Tibial nerve (tissue), 4 donors: ENCODE results near the gene LRWD1.

Source experiments
- EP300 ChIP-seq, 2 donors: sonication (generic); formaldehyde crosslinking; IDR thresholded peaks; one replicate each; pipeline ENCODE4 v1.6.1; 2017; ENCODE audit warnings: antibody characterized with exemption in 2 of 2, mild to moderate bottlenecking in 1 of 2
- POLR2A ChIP-seq, 2 donors: fragments of 450-650 bp; IDR thresholded peaks; one replicate each; pipeline ENCODE4 v1.6.1; 2017; ENCODE audit warnings: antibody characterized with exemption in 2 of 2, mild to moderate bottlenecking in 2 of 2, moderate library complexity in 2 of 2
- TF ChIP-seq, protein P1 (sequence below), 5 experiments: fragments of 200-600 bp in 3 of 5; fragments of 450-650 bp in 2 of 5; sonication (generic) in 3 of 5; IDR thresholded peaks; one replicate each; pipeline ENCODE4 v1.5.1; 2016 to 2019; ENCODE audit warnings: antibody characterized with exemption in 5 of 5, mild to moderate bottlenecking in 3 of 5, moderate library complexity in 2 of 5

- TF ChIP-seq POLR2A (IDR thresholded peaks at IDR 0.05) (no peak), EP300 (IDR thresholded peaks at IDR 0.05) (no peak)
- TF ChIP-seq, protein P1, sequence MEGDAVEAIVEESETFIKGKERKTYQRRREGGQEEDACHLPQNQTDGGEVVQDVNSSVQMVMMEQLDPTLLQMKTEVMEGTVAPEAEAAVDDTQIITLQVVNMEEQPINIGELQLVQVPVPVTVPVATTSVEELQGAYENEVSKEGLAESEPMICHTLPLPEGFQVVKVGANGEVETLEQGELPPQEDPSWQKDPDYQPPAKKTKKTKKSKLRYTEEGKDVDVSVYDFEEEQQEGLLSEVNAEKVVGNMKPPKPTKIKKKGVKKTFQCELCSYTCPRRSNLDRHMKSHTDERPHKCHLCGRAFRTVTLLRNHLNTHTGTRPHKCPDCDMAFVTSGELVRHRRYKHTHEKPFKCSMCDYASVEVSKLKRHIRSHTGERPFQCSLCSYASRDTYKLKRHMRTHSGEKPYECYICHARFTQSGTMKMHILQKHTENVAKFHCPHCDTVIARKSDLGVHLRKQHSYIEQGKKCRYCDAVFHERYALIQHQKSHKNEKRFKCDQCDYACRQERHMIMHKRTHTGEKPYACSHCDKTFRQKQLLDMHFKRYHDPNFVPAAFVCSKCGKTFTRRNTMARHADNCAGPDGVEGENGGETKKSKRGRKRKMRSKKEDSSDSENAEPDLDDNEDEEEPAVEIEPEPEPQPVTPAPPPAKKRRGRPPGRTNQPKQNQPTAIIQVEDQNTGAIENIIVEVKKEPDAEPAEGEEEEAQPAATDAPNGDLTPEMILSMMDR (IDR thresholded peaks at IDR 0.05), result no peak
Observed at GRCh38 chr7:102433219-102434038, 31.4 kb upstream of the LRWD1 start, which contains the start of gene ORAI2.
